ENCODE data around the gene NR2F2.

DNA sequence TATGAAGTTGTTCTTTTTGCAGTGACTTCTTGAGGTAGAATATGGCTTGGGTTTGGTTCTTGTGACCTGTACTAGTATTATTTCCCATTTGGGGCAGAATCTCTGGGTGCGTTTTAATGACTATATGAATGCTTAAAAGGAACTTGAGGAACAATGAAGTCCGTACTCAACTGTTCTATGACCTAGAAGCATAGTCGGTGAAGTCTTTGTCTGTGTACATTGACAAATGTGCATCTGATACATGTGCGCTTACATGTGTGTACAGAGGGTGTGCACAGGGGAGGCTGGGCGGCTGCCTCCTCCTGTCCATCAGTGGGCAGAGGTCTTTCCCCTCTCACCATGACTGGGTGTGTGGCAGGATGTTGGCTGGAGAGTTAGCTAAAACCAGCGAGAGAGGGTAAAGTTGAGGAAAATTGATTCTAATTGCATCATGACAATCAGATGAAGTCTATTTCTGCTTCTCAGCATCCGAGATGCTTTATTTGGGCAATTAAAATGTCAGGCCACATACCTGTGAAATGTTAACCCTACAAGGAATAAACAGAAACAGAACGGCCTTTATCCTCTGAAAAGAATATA is 1.0 kb upstream of the NR2F2 start:
- TF ChIP-seq, protein P1, sequence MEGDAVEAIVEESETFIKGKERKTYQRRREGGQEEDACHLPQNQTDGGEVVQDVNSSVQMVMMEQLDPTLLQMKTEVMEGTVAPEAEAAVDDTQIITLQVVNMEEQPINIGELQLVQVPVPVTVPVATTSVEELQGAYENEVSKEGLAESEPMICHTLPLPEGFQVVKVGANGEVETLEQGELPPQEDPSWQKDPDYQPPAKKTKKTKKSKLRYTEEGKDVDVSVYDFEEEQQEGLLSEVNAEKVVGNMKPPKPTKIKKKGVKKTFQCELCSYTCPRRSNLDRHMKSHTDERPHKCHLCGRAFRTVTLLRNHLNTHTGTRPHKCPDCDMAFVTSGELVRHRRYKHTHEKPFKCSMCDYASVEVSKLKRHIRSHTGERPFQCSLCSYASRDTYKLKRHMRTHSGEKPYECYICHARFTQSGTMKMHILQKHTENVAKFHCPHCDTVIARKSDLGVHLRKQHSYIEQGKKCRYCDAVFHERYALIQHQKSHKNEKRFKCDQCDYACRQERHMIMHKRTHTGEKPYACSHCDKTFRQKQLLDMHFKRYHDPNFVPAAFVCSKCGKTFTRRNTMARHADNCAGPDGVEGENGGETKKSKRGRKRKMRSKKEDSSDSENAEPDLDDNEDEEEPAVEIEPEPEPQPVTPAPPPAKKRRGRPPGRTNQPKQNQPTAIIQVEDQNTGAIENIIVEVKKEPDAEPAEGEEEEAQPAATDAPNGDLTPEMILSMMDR (IDR thresholded peaks at IDR 0.05; ENCODE audit: low read length), result no peak
- no peak for TF ChIP-seq EZH2phosphoT487 (IDR thresholded peaks at IDR 0.05; ENCODE audit: low read length)

Data from MM.1S (cell line).